Measurements from ENCODE around the gene TIMM13. TPM values are rescaled to one million over a fixed set of nuclear protein-coding genes. Genes with fewer than 3 reads are reported as not detected.

TIMM13 gene
- total and polyA plus RNA-seq, 10 of the 15 experiments (the other 5 are each of a cell fraction or from before 2014, with no cell fraction given), result 9.9 to 205 (median 63.6) TPM

- TF ChIP-seq ATF2 (IDR thresholded peaks at IDR 0.05; ENCODE audit: low read length) (no peak), POLR2AphosphoS2 (IDR thresholded peaks at IDR 0.05; ENCODE audit: low read depth, low read length) (no peak), TCF12 (IDR thresholded peaks at IDR 0.05; ENCODE audit: low read depth, low read length) (no peak)
Measured at GRCh38 chr19:2419754-2420153, 7.6 kb downstream of the TIMM13 start (continued).

GRCh38 chr19:2417881-2418406, 9.4 kb downstream of the TIMM13 start:
- no peaks in the 10 kb centered on the region for H3K4me1 ChIP-seq (ENCODE audit: control insufficient read depth, insufficient read depth, low read length)
- DNase-seq (ENCODE audit: low read depth, low spot score) (no peak), ATAC-seq (no peak), FAIRE-seq (no peak)
- TF ChIP-seq NRF1 (conservative IDR thresholded peaks at IDR 0.05; ENCODE audit: low read depth, low read length) (no peak), MXI1 (IDR thresholded peaks at IDR 0.05; ENCODE audit: low read depth, low read length) (no peak), DPF2 (IDR thresholded peaks at IDR 0.05) (no peak), CUX1 (IDR thresholded peaks at IDR 0.05; ENCODE audit: insufficient replicate concordance, low read depth, low read length) (no peak), ZZZ3 (IDR thresholded peaks at IDR 0.05; ENCODE audit: control insufficient read depth, insufficient read length, low read depth) (no peak), MTA2 (IDR thresholded peaks at IDR 0.05; ENCODE audit: low read depth) (no peak), TARDBP (IDR thresholded peaks at IDR 0.05; ENCODE audit: borderline replicate concordance) (no peak), FOXK2 (IDR thresholded peaks at IDR 0.05) (no peak)
- ChIA-PET CTCF (no interaction called here), RAD21 (ENCODE audit: unreplicated experiment) (no interaction called here), POLR2A (interaction anchor here (0.6 kb wide), 1 partner anchor 39 kb away, joined by 4 read pairs; the partner anchor contains the start of gene LMNB2), SMC1A (ENCODE audit: uncharacterized antibody, unreplicated experiment) (no interaction called here)
- H2AFZ ChIP-seq (ENCODE audit: control insufficient read depth, low read depth, low read length), result no peak overlapping the region
- WGBS (ENCODE audit: insufficient coverage, insufficient replicate concordance, low lambda C conversion rate, missing lambda C conversion rate), result 85% methylated on average over 13 of the region's 13 CpGs
- no peak overlapping the region for H3K9ac ChIP-seq (ENCODE audit: control insufficient read depth, insufficient read depth, low read length)
- no TSS peak for BruUV-seq (replicated peaks)
- no peaks in the 10 kb centered on the region for H3K79me2 ChIP-seq (ENCODE audit: control insufficient read depth, insufficient read depth, low read length)
- intact Hi-C loops (cut with micrococcal nuclease; ENCODE audit: unreplicated experiment), result no loop called here
- H3K36me3 ChIP-seq (ENCODE audit: control insufficient read depth in 2 of 2, insufficient read depth in 2 of 2, low read length in 1 of 2), result no peaks in the 10 kb centered on the region
- no peaks in the 10 kb centered on the region for H3K9me3 ChIP-seq (replicated peaks; ENCODE audit: control insufficient read depth, insufficient read depth, low read length)
- no peak overlapping the region for H3K4me3 ChIP-seq
- no peaks in the 10 kb centered on the region for H4K20me1 ChIP-seq (ENCODE audit: control insufficient read depth, insufficient read depth)
- in situ Hi-C loops (cut with MboI), result no loop called here
- H3K27me3 ChIP-seq (replicated peaks in 1 of 2; ENCODE audit: control insufficient read depth in 2 of 2, insufficient read depth in 2 of 2, low read length in 1 of 2), result no peaks in the 10 kb centered on the region
- no peak overlapping the region for H3K27ac ChIP-seq (ENCODE audit: control insufficient read depth, insufficient read depth)
- H3K4me2 ChIP-seq (ENCODE audit: control insufficient read depth, insufficient read depth), result no peak overlapping the region
